ACC112 (cell line): Measurements from ENCODE around the gene EHBP1.

Experiments used
- H2AFZ ChIP-seq: fragments of 200-600 bp; sonication (generic); one replicate; pipeline ENCODE4 v1.6.0; 2017; ENCODE audit warnings: antibody characterized with exemption, low read length; ENCODE audit not compliant: unreplicated experiment
- H3K27ac ChIP-seq: fragments of 200-600 bp; sonication (generic); 2 replicates; pipeline ENCODE4 v1.5.1; 2014; ENCODE audit warnings: low read depth, mild to moderate bottlenecking, antibody characterized with exemption, low read length, moderate library complexity
- H3K27me3 ChIP-seq: fragments of 200-600 bp; sonication (generic); 2 replicates; pipeline ENCODE4 v1.6.1; 2014; ENCODE audit warnings: mild to moderate bottlenecking, antibody characterized with exemption, low read length, moderate library complexity, mixed read lengths; ENCODE audit not compliant: insufficient read depth
- H3K36me3 ChIP-seq: fragments of 200-600 bp; sonication (generic); 2 replicates; pipeline ENCODE4 v1.6.1; 2016; ENCODE audit warnings: mild to moderate bottlenecking, antibody characterized with exemption, low read length, moderate library complexity, mixed read lengths; ENCODE audit not compliant: insufficient read depth
- H3K4me1 ChIP-seq: fragments of 200-600 bp; sonication (generic); one replicate; pipeline ENCODE4 v1.6.1; 2016; ENCODE audit warnings: low read length, mixed read lengths; ENCODE audit not compliant: insufficient read depth, unreplicated experiment, control insufficient read depth
- H3K4me3 ChIP-seq: fragments of 200-600 bp; sonication (generic); 2 replicates; pipeline ENCODE4 v1.5.1; 2014; ENCODE audit warnings: mild to moderate bottlenecking, low read depth, low read length
- H3K79me2 ChIP-seq: fragments of 200-600 bp; sonication (generic); one replicate; pipeline ENCODE4 v1.6.0; 2016; ENCODE audit warnings: low read length; ENCODE audit not compliant: control insufficient read depth, unreplicated experiment, insufficient read depth

EHBP1 gene

GRCh38 chr2:62733546-62733945 lies 28.0 kb downstream of the EHBP1 start:
- peaks cover 11% of the 10 kb centered on the region for H3K4me1 ChIP-seq
- H3K27me3 ChIP-seq: no peaks in the 10 kb centered on the region
- peaks cover 29% of the 10 kb centered on the region for H3K36me3 ChIP-seq
- no peak overlapping the region for H2AFZ ChIP-seq
- no peak overlapping the region for H3K4me3 ChIP-seq
- peaks cover 85% of the 10 kb centered on the region for H3K79me2 ChIP-seq
- no peak overlapping the region for H3K27ac ChIP-seq

DNA sequence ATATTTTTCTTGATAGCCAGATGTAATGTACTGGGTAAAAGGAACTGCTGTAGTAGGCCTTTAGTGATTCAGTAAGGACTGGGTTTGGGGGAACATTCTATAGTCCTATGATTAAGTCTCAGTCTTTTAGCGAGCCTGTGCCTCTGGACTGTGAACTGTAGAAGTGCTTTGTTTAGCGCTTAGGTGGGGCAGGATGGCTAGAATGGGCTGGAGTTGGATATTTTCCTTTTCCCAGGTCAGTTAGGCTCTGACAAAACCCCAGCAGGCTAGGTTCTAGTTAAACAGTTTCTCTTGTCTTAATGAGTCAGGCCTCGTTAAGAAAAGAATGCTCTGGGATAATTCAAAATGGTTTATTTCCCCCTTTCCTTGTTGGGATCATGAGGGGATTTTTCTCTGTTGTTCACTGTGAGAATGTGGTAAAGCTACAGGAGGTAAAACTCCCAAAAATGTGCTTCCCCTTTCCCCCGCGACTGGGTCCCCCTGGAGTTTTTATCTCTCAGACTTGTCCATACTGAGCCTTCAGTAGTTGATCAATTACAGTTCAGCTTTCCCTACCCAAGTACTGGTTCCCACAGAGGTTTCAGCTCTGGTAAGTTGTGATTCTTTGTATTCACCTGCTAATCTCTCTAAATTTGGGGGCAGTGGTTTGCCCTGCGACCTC lies 31.5 kb downstream of the EHBP1 start:
- Histone ChIP-seq H3K27me3 (no peaks in the 10 kb centered on the region), H3K4me3 (no peak overlapping the region), H3K79me2 (peaks cover 86% of the 10 kb centered on the region), H3K36me3 (peaks cover 4% of the 10 kb centered on the region), H3K27ac (no peak overlapping the region), H3K4me1 (peaks cover 32% of the 10 kb centered on the region), H2AFZ (no peak overlapping the region)

GRCh38 chr2:62738981-62739936 lies 33.7 kb downstream of the EHBP1 start:
- H3K79me2 ChIP-seq: peaks cover 80% of the 10 kb centered on the region
- no peak overlapping the region for H3K4me3 ChIP-seq
- H3K27ac ChIP-seq: no peak overlapping the region
- H3K4me1 ChIP-seq: peaks cover 26% of the 10 kb centered on the region
- no peaks in the 10 kb centered on the region for H3K27me3 ChIP-seq
- H2AFZ ChIP-seq: no peak overlapping the region
- H3K36me3 ChIP-seq: no peaks in the 10 kb centered on the region

- Histone ChIP-seq H3K27ac (no peak overlapping the region), H3K27me3 (no peaks in the 10 kb centered on the region), H3K4me1 (peaks cover 26% of the 10 kb centered on the region), H3K79me2 (peaks cover 79% of the 10 kb centered on the region), H2AFZ (no peak overlapping the region), H3K4me3 (no peak overlapping the region), H3K36me3 (no peaks in the 10 kb centered on the region)
Measured at GRCh38 chr2:62740221-62740620, 34.7 kb downstream of the EHBP1 start.

- H3K27ac ChIP-seq: no peak overlapping the region
- H3K4me3 ChIP-seq: no peak overlapping the region
- H3K4me1 ChIP-seq: peaks cover 26% of the 10 kb centered on the region
- no peaks in the 10 kb centered on the region for H3K27me3 ChIP-seq
- H2AFZ ChIP-seq: no peak overlapping the region
- H3K79me2 ChIP-seq: peaks cover 80% of the 10 kb centered on the region
- H3K36me3 ChIP-seq: no peaks in the 10 kb centered on the region
Measured at GRCh38 chr2:62741127-62741526, 35.6 kb downstream of the EHBP1 start.

- Histone ChIP-seq H3K4me3 (no peak overlapping the region), H3K4me1 (peaks cover 26% of the 10 kb centered on the region), H3K27ac (no peak overlapping the region), H3K79me2 (peaks cover 71% of the 10 kb centered on the region), H3K36me3 (no peaks in the 10 kb centered on the region), H3K27me3 (no peaks in the 10 kb centered on the region), H2AFZ (no peak overlapping the region)
Measured at GRCh38 chr2:62741954-62742722, 36.6 kb downstream of the EHBP1 start.

GRCh38 chr2:62743506-62743905 lies 38.0 kb downstream of the EHBP1 start:
- H3K36me3 ChIP-seq: no peaks in the 10 kb centered on the region; the same call in 1 of the 2 replicates
- H3K27ac ChIP-seq: no peak overlapping the region
- peaks cover 26% of the 10 kb centered on the region for H3K4me1 ChIP-seq
- no peak overlapping the region for H3K4me3 ChIP-seq
- no peak overlapping the region for H2AFZ ChIP-seq
- H3K79me2 ChIP-seq: peaks cover 67% of the 10 kb centered on the region
- H3K27me3 ChIP-seq: no peaks in the 10 kb centered on the region

GRCh38 chr2:62744603-62745002 lies 39.1 kb downstream of the EHBP1 start:
- no peak overlapping the region for H2AFZ ChIP-seq
- H3K79me2 ChIP-seq: peaks cover 57% of the 10 kb centered on the region
- peaks cover 19% of the 10 kb centered on the region for H3K4me1 ChIP-seq
- no peaks in the 10 kb centered on the region for H3K27me3 ChIP-seq
- no peak overlapping the region for H3K27ac ChIP-seq
- H3K36me3 ChIP-seq: no peaks in the 10 kb centered on the region; the same call in 1 of the 2 replicates
- H3K4me3 ChIP-seq: no peak overlapping the region

GRCh38 chr2:62745891-62746481 lies 40.5 kb downstream of the EHBP1 start:
- H3K79me2 ChIP-seq: peaks cover 47% of the 10 kb centered on the region
- H3K4me1 ChIP-seq: peaks cover 10% of the 10 kb centered on the region
- no peak overlapping the region for H3K27ac ChIP-seq
- no peaks in the 10 kb centered on the region for H3K27me3 ChIP-seq
- no peak overlapping the region for H3K4me3 ChIP-seq
- no peak overlapping the region for H2AFZ ChIP-seq
- H3K36me3 ChIP-seq: no peaks in the 10 kb centered on the region; the same call in 1 of the 2 replicates

GRCh38 chr2:62747169-62747568 lies 41.7 kb downstream of the EHBP1 start:
- Histone ChIP-seq H3K36me3 (no peaks in the 10 kb centered on the region; the same call in 1 of the 2 replicates), H2AFZ (no peak overlapping the region), H3K4me1 (peaks cover 4% of the 10 kb centered on the region), H3K27ac (no peak overlapping the region), H3K27me3 (no peaks in the 10 kb centered on the region), H3K4me3 (no peak overlapping the region), H3K79me2 (peaks cover 41% of the 10 kb centered on the region)
